Mononuclear cell (primary cell): ENCODE data around the gene KCNIP4. TPM values are rescaled to one million over a fixed set of nuclear protein-coding genes. Genes with fewer than 3 reads are reported as not detected.

Source experiments
- H3K27me3 ChIP-seq: 2 replicates; pipeline ENCODE4 v1.6.0; 2011; ENCODE audit warnings: low read length, control low read depth; ENCODE audit not compliant: insufficient read depth
- H3K4me1 ChIP-seq: 2 replicates; pipeline ENCODE4 v1.5.1; 2011; ENCODE audit warnings: mild to moderate bottlenecking, low read length, control low read depth; ENCODE audit not compliant: insufficient read depth
- H3K4me3 ChIP-seq: 2 replicates; pipeline ENCODE4 v1.5.1; 2011; ENCODE audit warnings: mild to moderate bottlenecking, low read length, moderate library complexity
- H3K9me3 ChIP-seq: 2 replicates; pipeline ENCODE4 v1.5.1; 2011; ENCODE audit warnings: low read depth, mild to moderate bottlenecking, control low read depth, low read length
- total RNA-seq: library from RNA; depleted of rRNA; stranded (reverse); fragments of >200 nt; gene quantifications from one replicate; pipeline ENCODE4 v1.2.3, GENCODE V29; 2012

The KCNIP4 gene
- total RNA-seq, 1 donor = not detected

- Histone ChIP-seq H3K4me1 (no peaks in the 10 kb centered on the region), H3K27me3 (no peaks in the 10 kb centered on the region), H3K9me3 (no peaks in the 10 kb centered on the region), H3K4me3 (no peak overlapping the region)
Measured at GRCh38 chr4:21775703-21776102, 172.9 kb downstream of the KCNIP4 start.

GRCh38 chr4:21769404-21770147 lies 179.0 kb downstream of the KCNIP4 start:
- H3K9me3 ChIP-seq = no peaks in the 10 kb centered on the region
- no peaks in the 10 kb centered on the region for H3K4me1 ChIP-seq
- H3K27me3 ChIP-seq = no peaks in the 10 kb centered on the region
- H3K4me3 ChIP-seq = no peak overlapping the region

GRCh38 chr4:21768349-21769310 lies 179.9 kb downstream of the KCNIP4 start:
- Histone ChIP-seq H3K4me1 (no peaks in the 10 kb centered on the region), H3K27me3 (no peaks in the 10 kb centered on the region), H3K9me3 (no peaks in the 10 kb centered on the region), H3K4me3 (no peak overlapping the region)

GRCh38 chr4:21765810-21766407 lies 182.7 kb downstream of the KCNIP4 start:
- Histone ChIP-seq H3K27me3 (no peaks in the 10 kb centered on the region), H3K4me3 (no peak overlapping the region), H3K9me3 (no peaks in the 10 kb centered on the region), H3K4me1 (no peaks in the 10 kb centered on the region)

GRCh38 chr4:21763855-21764254 lies 184.7 kb downstream of the KCNIP4 start:
- no peaks in the 10 kb centered on the region for H3K4me1 ChIP-seq
- no peaks in the 10 kb centered on the region for H3K27me3 ChIP-seq
- H3K9me3 ChIP-seq = no peaks in the 10 kb centered on the region

GRCh38 chr4:21757248-21757647 lies 191.3 kb downstream of the KCNIP4 start:
- H3K4me1 ChIP-seq = no peaks in the 10 kb centered on the region
- H3K4me3 ChIP-seq = no peak overlapping the region
- H3K27me3 ChIP-seq = no peaks in the 10 kb centered on the region
- H3K9me3 ChIP-seq = no peaks in the 10 kb centered on the region

More at GRCh38 chr4:21763855-21764254, 184.7 kb downstream of the KCNIP4 start:
- no peak overlapping the region for H3K4me3 ChIP-seq

GRCh38 chr4:21753084-21753760 lies 195.3 kb downstream of the KCNIP4 start:
- no peaks in the 10 kb centered on the region for H3K4me1 ChIP-seq
- no peaks in the 10 kb centered on the region for H3K27me3 ChIP-seq
- H3K9me3 ChIP-seq = no peaks in the 10 kb centered on the region
- no peak overlapping the region for H3K4me3 ChIP-seq

GRCh38 chr4:21752616-21753015 lies 196.0 kb downstream of the KCNIP4 start:
- Histone ChIP-seq H3K4me3 (no peak overlapping the region), H3K4me1 (no peaks in the 10 kb centered on the region), H3K27me3 (no peaks in the 10 kb centered on the region), H3K9me3 (no peaks in the 10 kb centered on the region)

GRCh38 chr4:21749924-21750323 lies 198.6 kb downstream of the KCNIP4 start:
- H3K4me3 ChIP-seq = no peak overlapping the region
- H3K4me1 ChIP-seq = no peaks in the 10 kb centered on the region
- H3K9me3 ChIP-seq = no peaks in the 10 kb centered on the region
- H3K27me3 ChIP-seq = no peaks in the 10 kb centered on the region

GRCh38 chr4:21749412-21749811 lies 199.2 kb downstream of the KCNIP4 start:
- Histone ChIP-seq H3K4me1 (no peaks in the 10 kb centered on the region), H3K9me3 (no peaks in the 10 kb centered on the region), H3K27me3 (no peaks in the 10 kb centered on the region), H3K4me3 (no peak overlapping the region)

GRCh38 chr4:21744046-21744445 lies 204.5 kb downstream of the KCNIP4 start:
- H3K4me3 ChIP-seq = no peak overlapping the region
- no peaks in the 10 kb centered on the region for H3K9me3 ChIP-seq
- H3K27me3 ChIP-seq = no peaks in the 10 kb centered on the region
- H3K4me1 ChIP-seq = no peaks in the 10 kb centered on the region

GRCh38 chr4:21742326-21742725 lies 206.2 kb downstream of the KCNIP4 start:
- Histone ChIP-seq H3K9me3 (no peaks in the 10 kb centered on the region), H3K27me3 (no peaks in the 10 kb centered on the region), H3K4me1 (no peaks in the 10 kb centered on the region), H3K4me3 (no peak overlapping the region)

GRCh38 chr4:21738821-21739220 lies 209.8 kb downstream of the KCNIP4 start:
- H3K4me1 ChIP-seq = no peaks in the 10 kb centered on the region
- no peak overlapping the region for H3K4me3 ChIP-seq
- H3K27me3 ChIP-seq = no peaks in the 10 kb centered on the region
- H3K9me3 ChIP-seq = no peaks in the 10 kb centered on the region

- H3K4me3 ChIP-seq = no peak overlapping the region
- no peaks in the 10 kb centered on the region for H3K4me1 ChIP-seq
- H3K9me3 ChIP-seq = no peaks in the 10 kb centered on the region
- H3K27me3 ChIP-seq = no peaks in the 10 kb centered on the region
Measured at GRCh38 chr4:21735866-21736265, 212.7 kb downstream of the KCNIP4 start.
